Peyer's patch (tissue), 4 donors: ENCODE results near the gene SELENOH. TPM values are rescaled to one million over a fixed set of nuclear protein-coding genes. Genes with fewer than 3 reads are reported as not detected.

ENCODE experiments used
- DNase-seq, 3 donors: peaks; one replicate each; pipeline ENCODE4 v3.0.0-alpha.2; 2017 to 2019
- H3K27ac ChIP-seq, 4 donors: fragments of 200-600 bp; sonication (generic); one replicate each; pipeline ENCODE4 v1.5.1; 2016 to 2019
- H3K27me3 ChIP-seq, 2 donors: fragments of 200-600 bp; sonication (generic); one replicate each; pipeline ENCODE4 v1.5.1; 2019
- H3K36me3 ChIP-seq, 3 donors: fragments of 200-600 bp; sonication (generic); one replicate each; pipeline ENCODE4 v1.5.1; 2016 to 2019
- H3K4me1 ChIP-seq, 4 donors: fragments of 200-600 bp; sonication (generic); one replicate each; pipeline ENCODE4 v1.5.1; 2016 to 2019
- H3K4me3 ChIP-seq, 4 donors: fragments of 200-600 bp; sonication (generic); 1 replicate in 3 of 4; 2 replicates in 1 of 4; pipeline ENCODE4 v1.5.1; 2016 to 2019; ENCODE audit warnings: mild to moderate bottlenecking in 1 of 4
- H3K9me3 ChIP-seq, 4 donors: fragments of 200-600 bp; sonication (generic); one replicate each; pipeline ENCODE4 v1.5.1; 2016 to 2019; ENCODE audit warnings: mild to moderate bottlenecking in 1 of 4
- POLR2A ChIP-seq, 2 donors: fragments of 450-650 bp; IDR thresholded peaks; one replicate each; pipeline ENCODE4 v1.5.1; 2017; ENCODE audit warnings: antibody characterized with exemption in 2 of 2, mild to moderate bottlenecking in 2 of 2, moderate library complexity in 2 of 2
- small RNA-seq, 2 donors: library from RNA; depleted of rRNA; stranded (forward); fragments of <200 nt; gene quantifications; one replicate each; pipeline ENCODE3, GENCODE V24; 2016
- total RNA-seq, 4 donors: library from RNA; depleted of rRNA; stranded (reverse); fragments of >200 nt; gene quantifications; one replicate each; pipeline ENCODE4 v1.1.0, GENCODE V29; 2016
- TF ChIP-seq, protein P1 (sequence below), 6 experiments: fragments of 450-650 bp in 4 of 6; fragments of 200-600 bp in 2 of 6; sonication (generic) in 1 of 6; IDR thresholded peaks; one replicate each; pipeline ENCODE4 v1.5.1; 2017 to 2019; ENCODE audit warnings: antibody characterized with exemption in 6 of 6, mild to moderate bottlenecking in 3 of 6, moderate library complexity in 1 of 6

SELENOH gene
- total RNA-seq, 4 donors from 2014 or later, result 42.0 to 50.5 (median 46.5) TPM

DNA sequence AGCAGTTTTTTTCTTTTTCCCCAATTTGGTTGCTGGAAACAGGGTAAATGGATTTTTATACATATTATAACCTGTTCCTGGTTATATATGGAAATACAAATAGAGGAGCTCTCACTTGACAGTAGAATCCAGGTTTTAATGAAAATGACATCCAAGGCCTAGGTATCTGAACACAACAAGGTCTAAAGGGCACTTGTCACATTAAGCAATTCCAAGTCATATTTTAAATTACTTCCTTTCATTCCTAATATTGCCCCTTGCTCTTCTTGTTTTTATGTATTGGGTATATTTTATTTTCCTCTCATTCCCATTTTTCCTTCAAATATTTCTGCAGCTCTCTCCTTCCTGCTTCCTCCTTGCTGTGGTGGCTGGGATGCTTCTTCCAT lies 47.4 kb downstream of the SELENOH start:
- Histone ChIP-seq H3K4me3 (peak overlapping the region in 1 of 4 donors; percentile 6), H3K27me3 (no peaks in the 10 kb centered on the region), H3K9me3 (no peaks in the 10 kb centered on the region), H3K36me3 (no peaks in the 10 kb centered on the region), H3K27ac (peak overlapping the region in 3 of 4 donors; percentile 20 to 79 (median 74)), H3K4me1 (peaks cover 8 to 93% (median 33%) of the 10 kb centered on the region in 4 donors)
- no peak for DNase-seq
- no peak for TF ChIP-seq POLR2A (IDR thresholded peaks at IDR 0.05)

DNA sequence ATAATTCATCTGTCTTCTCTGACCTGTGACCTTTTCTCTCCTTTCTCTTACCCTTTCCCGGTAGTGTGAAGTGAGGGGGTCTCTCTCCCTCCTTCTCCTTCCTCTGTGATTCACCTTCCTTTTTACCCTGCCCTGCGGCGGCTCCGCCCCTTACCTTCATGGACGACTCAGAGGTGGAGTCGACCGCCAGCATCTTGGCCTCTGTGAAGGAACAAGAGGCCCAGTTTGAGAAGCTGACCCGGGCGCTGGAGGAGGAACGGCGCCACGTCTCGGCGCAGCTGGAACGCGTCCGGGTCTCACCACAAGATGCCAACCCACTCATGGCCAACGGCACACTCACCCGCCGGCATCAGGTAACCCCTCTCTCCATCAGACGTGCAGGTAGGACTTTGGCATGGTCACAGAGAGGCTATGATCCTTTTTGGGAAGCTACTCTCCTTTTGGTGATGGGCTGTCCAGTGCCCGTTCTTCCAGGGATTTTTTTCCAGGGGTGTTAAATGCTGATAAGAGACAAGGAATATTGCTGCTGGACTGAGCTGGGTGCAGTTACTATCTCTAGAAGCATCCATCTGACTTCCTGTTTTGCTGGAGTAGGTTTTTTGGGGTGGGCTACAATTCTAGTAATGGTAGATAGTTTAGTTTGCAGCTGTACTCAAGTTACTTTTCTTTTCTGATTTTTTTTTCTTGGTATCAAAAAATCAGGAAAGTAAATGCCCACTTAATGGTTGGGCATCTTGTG lies 50.2 kb downstream of the SELENOH start:
- no peak for TF ChIP-seq POLR2A (IDR thresholded peaks at IDR 0.05)
- TF ChIP-seq, protein P1, sequence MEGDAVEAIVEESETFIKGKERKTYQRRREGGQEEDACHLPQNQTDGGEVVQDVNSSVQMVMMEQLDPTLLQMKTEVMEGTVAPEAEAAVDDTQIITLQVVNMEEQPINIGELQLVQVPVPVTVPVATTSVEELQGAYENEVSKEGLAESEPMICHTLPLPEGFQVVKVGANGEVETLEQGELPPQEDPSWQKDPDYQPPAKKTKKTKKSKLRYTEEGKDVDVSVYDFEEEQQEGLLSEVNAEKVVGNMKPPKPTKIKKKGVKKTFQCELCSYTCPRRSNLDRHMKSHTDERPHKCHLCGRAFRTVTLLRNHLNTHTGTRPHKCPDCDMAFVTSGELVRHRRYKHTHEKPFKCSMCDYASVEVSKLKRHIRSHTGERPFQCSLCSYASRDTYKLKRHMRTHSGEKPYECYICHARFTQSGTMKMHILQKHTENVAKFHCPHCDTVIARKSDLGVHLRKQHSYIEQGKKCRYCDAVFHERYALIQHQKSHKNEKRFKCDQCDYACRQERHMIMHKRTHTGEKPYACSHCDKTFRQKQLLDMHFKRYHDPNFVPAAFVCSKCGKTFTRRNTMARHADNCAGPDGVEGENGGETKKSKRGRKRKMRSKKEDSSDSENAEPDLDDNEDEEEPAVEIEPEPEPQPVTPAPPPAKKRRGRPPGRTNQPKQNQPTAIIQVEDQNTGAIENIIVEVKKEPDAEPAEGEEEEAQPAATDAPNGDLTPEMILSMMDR (IDR thresholded peaks at IDR 0.05), result no peak
- Histone ChIP-seq H3K27ac (peak overlapping the region; percentile 74 to 88 (median 77)), H3K27me3 (no peaks in the 10 kb centered on the region), H3K9me3 (no peaks in the 10 kb centered on the region), H3K4me3 (no peak overlapping the region), H3K36me3 (peaks cover 0 to 25% (median 0%) of the 10 kb centered on the region in 3 donors), H3K4me1 (peaks cover 8 to 72% (median 26%) of the 10 kb centered on the region in 4 donors)
- DNase-seq, result no peak

GRCh38 chr11:57792060-57792541 lies 50.8 kb downstream of the SELENOH start:
- TF ChIP-seq, protein P1 (IDR thresholded peaks at IDR 0.05), result no peak
- TF ChIP-seq POLR2A (IDR thresholded peaks at IDR 0.05), result peak in 1 of 2 donors; percentile 27
- peak overlapping the region in 3 of 4 donors; percentile 3 to 18 (median 13) for H3K4me3 ChIP-seq
- H3K27ac ChIP-seq, result peak overlapping the region; percentile 74 to 88 (median 77)
- peak; percentile 68 to 94 (median 93) for DNase-seq
- no peaks in the 10 kb centered on the region for H3K27me3 ChIP-seq
- H3K9me3 ChIP-seq, result no peaks in the 10 kb centered on the region
- H3K36me3 ChIP-seq, result peaks cover 0 to 31% (median 0%) of the 10 kb centered on the region in 3 donors
- peaks cover 8 to 66% (median 25%) of the 10 kb centered on the region in 4 donors for H3K4me1 ChIP-seq

DNA sequence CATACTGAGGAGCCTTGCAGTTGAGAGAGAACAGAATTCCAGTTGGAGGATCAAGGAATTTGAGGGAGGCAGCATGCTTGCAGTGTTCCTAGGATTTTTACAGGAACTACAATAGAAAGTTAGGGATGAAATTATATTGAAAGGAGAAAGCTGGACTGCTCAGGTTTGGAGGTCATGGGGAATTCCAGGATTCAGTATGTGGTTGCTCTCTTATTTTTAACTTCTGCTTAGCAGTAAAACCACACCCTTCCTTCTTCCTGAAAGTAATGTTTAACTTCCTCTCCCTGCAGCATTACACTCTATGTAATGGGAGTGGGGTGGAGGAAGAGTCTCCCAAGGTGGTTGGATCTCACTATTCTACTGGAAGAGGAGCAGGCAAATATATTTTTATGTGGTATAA lies 51.6 kb downstream of the SELENOH start:
- Histone ChIP-seq H3K27ac (peak overlapping the region; percentile 74 to 88 (median 77)), H3K36me3 (peaks cover 0 to 36% (median 0%) of the 10 kb centered on the region in 3 donors), H3K27me3 (no peaks in the 10 kb centered on the region), H3K9me3 (no peaks in the 10 kb centered on the region), H3K4me3 (peak overlapping the region in 2 of 4 donors; percentile 12 to 18), H3K4me1 (peaks cover 8 to 58% (median 24%) of the 10 kb centered on the region in 4 donors)
- peak in 1 of 2 donors; percentile 26 for TF ChIP-seq POLR2A (IDR thresholded peaks at IDR 0.05)
- TF ChIP-seq, protein P1 (IDR thresholded peaks at IDR 0.05), result no peak
- no peak for DNase-seq

Small RNA genes lying within 50 kb of the gene (small RNA-seq; reads per million reads assigned to genes)
- gene AP001931.1 (0 reads per million in 2 donors), gene TMX2-CTNND1 (0 reads per million in 2 donors)

Other genes with a start within 250 kb of the SELENOH start
- 10 to 100 TPM in 3 of 4 donors, 1 to 10 TPM in 1; 4.6 to 19.0 (median 11.2) TPM for gene SLC43A1, start 225.8 kb upstream of the SELENOH start, total RNA-seq
- gene TIMM10, start 210.7 kb upstream of the SELENOH start, total RNA-seq, result 10 to 100 TPM; 16.8 to 39.6 (median 19.6) TPM
- not detected for gene SMTNL1, start 203.9 kb upstream of the SELENOH start, total RNA-seq
- gene UBE2L6, start 173.8 kb upstream of the SELENOH start, total RNA-seq, result 10 to 100 TPM; 15.6 to 66.0 (median 25.1) TPM
- gene SERPING1, start 143.8 kb upstream of the SELENOH start, total RNA-seq, result 100 to 1,000 TPM in 2 of 4 donors, 10 to 100 TPM in 2; 29.9 to 158 (median 93.1) TPM
- 1 to 10 TPM in 1 of 4 donors, under 1 TPM in 3; 0.35 to 2.5 (median 0.71) TPM for gene YPEL4, start 91.6 kb upstream of the SELENOH start, total RNA-seq
- 10 to 100 TPM in 3 of 4 donors, 1 to 10 TPM in 1; 9.1 to 16.1 (median 12.8) TPM for gene CLP1, start 83.7 kb upstream of the SELENOH start, total RNA-seq
- gene ZDHHC5, start 73.4 kb upstream of the SELENOH start, total RNA-seq, result 10 to 100 TPM; 27.2 to 69.7 (median 60.1) TPM
- 10 to 100 TPM in 3 of 4 donors, 1 to 10 TPM in 1; 3.0 to 26.4 (median 21.5) TPM for gene MED19, start 29.3 kb upstream of the SELENOH start, total RNA-seq
- 10 to 100 TPM; 18.2 to 86.0 (median 74.9) TPM for gene TMX2, start 28.9 kb upstream of the SELENOH start, total RNA-seq
- not detected for gene BTBD18, start 10.3 kb downstream of the SELENOH start, total RNA-seq
- gene CTNND1, start 20.3 kb downstream of the SELENOH start, total RNA-seq, result 100 to 1,000 TPM; 205 to 366 (median 346) TPM